Smooth muscle cell (in vitro differentiated cells): ENCODE data around the gene TBL1Y. TPM values are rescaled to one million over a fixed set of nuclear protein-coding genes. Genes with fewer than 3 reads are reported as not detected.

Experiments
- polyA plus RNA-seq: library from polyadenylated mRNA; unstranded; fragments of >200 nt; fragmentation: Nextera tagmentation; extraction: Ambion mirVana; gene quantifications from 2 replicates; pipeline ENCODE4 v1.2.1, GENCODE V29; 2016
- total RNA-seq: library from RNA; depleted of rRNA; stranded (reverse); fragments of >200 nt; gene quantifications from 2 replicates; pipeline ENCODE4 v1.2.3, GENCODE V29; 2014

TBL1Y gene
- total and polyA plus RNA-seq, 2 experiments from 2014 or later = not detected

Other genes with a start within 250 kb of the TBL1Y start
- not detected in 2 replicates for gene AMELY, start 1.1 kb downstream of the TBL1Y start, total RNA-seq
- gene AMELY, start 1.1 kb downstream of the TBL1Y start, polyA plus RNA-seq = not detected in 2 replicates